HepG2 (cell line): Measurements from ENCODE around the gene MEPE. TPM values are rescaled to one million over a fixed set of nuclear protein-coding genes. Genes with fewer than 3 reads are reported as not detected.

Experiments
- ATAC-seq: fragments of 200-7000 bp; cut with Tn5 transposase; 3 replicates; pipeline ENCODE4 v1.9.1; 2020; ENCODE audit warnings: mild to moderate bottlenecking, moderate library complexity
- BruUV-seq: library from RNA; stranded (reverse); fragments of 400-500 nt; replicated peaks from 2 replicates; lab custom pipeline; 2021; lab: Mats Ljungman, UMichigan
- CTCF ChIA-PET: fragments of 300-600 bp; formaldehyde crosslinking; extraction: SDS; loops from one replicate; lab custom pipeline; 2021; ENCODE audit warnings: low total read pairs, inconsistent platforms, low intra/inter-chr PET ratio; lab: Yijun Ruan, JAX
- POLR2A ChIA-PET: fragments of 350-600 bp; sonication (Branson Sonifier 250); formaldehyde crosslinking; loops from one replicate; lab custom pipeline; 2020; ENCODE audit warnings: antibody characterized with exemption, inconsistent platforms; lab: Yijun Ruan, JAX
- DNase-seq: peaks from one replicate; pipeline ENCODE4 v3.0.0-alpha.2; 2015; ENCODE audit warnings: low spot score
- FAIRE-seq: peaks from 3 replicates; lab custom pipeline; 2011; peaks lifted over from hg19 to GRCh38; lab: Jason Lieb, UNC
- H2AFZ ChIP-seq: one replicate; pipeline ENCODE4 v1.6.1; 2011; ENCODE audit warnings: low read length, inconsistent platforms
- H3K27ac ChIP-seq: fragments of 300-600 bp; 3 replicates; pipeline ENCODE4 v1.8.0; 2011; ENCODE audit warnings: mixed run types, mild to moderate bottlenecking, mixed read lengths, low read length, inconsistent platforms; ENCODE audit not compliant: insufficient read depth; ENCODE audit errors: extremely low read length
- H3K27me3 ChIP-seq, 2 experiments: fragments of 200-600 bp in 1 of 2; 2 replicates in 1 of 2; 3 replicates in 1 of 2; pipeline versions ENCODE4 v1.6.0 to v1.8.0; 2011; ENCODE audit warnings: low read length in 2 of 2, mild to moderate bottlenecking in 2 of 2, moderate library complexity in 2 of 2, inconsistent platforms in 1 of 2; ENCODE audit not compliant: insufficient read depth in 2 of 2, control insufficient read depth in 1 of 2
- H3K36me3 ChIP-seq, 2 experiments: fragments of 200-600 bp in 1 of 2; replicated peaks in 1 of 2; 2 replicates in 1 of 2; 3 replicates in 1 of 2; pipeline versions ENCODE4 v1.5.1 to v1.8.0; 2011; ENCODE audit warnings: low read length in 2 of 2, inconsistent platforms in 1 of 2; ENCODE audit not compliant: insufficient read depth in 2 of 2, control insufficient read depth in 1 of 2
- H3K4me1 ChIP-seq: 2 replicates; pipeline ENCODE4 v1.5.1; 2012; ENCODE audit warnings: low read length, inconsistent platforms; ENCODE audit not compliant: insufficient read depth
- H3K4me2 ChIP-seq: 2 replicates; pipeline ENCODE4 v1.6.0; 2011; ENCODE audit warnings: low read depth, low read length, inconsistent platforms
- H3K4me3 ChIP-seq, 3 experiments: fragments of 200-600 bp in 1 of 3; sonication (generic), shearing (Covaris generic) in 1 of 3; replicated peaks in 1 of 3; 2 replicates each; pipeline ENCODE4 v1.5.1; 2011 to 2016; ENCODE audit warnings: low read length in 3 of 3, inconsistent platforms in 2 of 3, low read depth in 2 of 3, mild to moderate bottlenecking in 2 of 3, control low read depth in 1 of 3, mixed read lengths in 1 of 3; ENCODE audit not compliant: insufficient read depth in 1 of 3
- H3K79me2 ChIP-seq: one replicate; pipeline ENCODE4 v1.6.1; 2011; ENCODE audit warnings: low read length, inconsistent platforms; ENCODE audit not compliant: insufficient read depth
- H3K9ac ChIP-seq: 2 replicates; pipeline ENCODE4 v1.6.0; 2011; ENCODE audit warnings: mild to moderate bottlenecking, low read depth, low read length, inconsistent platforms; ENCODE audit not compliant: insufficient read depth
- H3K9me3 ChIP-seq: 2 replicates; pipeline ENCODE4 v1.5.1; 2012; ENCODE audit warnings: mild to moderate bottlenecking, low read length
- H4K20me1 ChIP-seq: 2 replicates; pipeline ENCODE4 v1.6.0; 2011; ENCODE audit warnings: inconsistent platforms, mild to moderate bottlenecking, low read length, moderate library complexity; ENCODE audit not compliant: insufficient read depth
- CHCHD3 ChIP-seq: sonication (generic); formaldehyde crosslinking; IDR thresholded peaks from 2 replicates; pipeline ENCODE4 v1.8.0; 2022; ENCODE audit warnings: mild to moderate bottlenecking, missing genetic modification reagents, moderate library complexity
- MAFF ChIP-seq: IDR thresholded peaks from 2 replicates; pipeline ENCODE4 v1.6.1; 2011; ENCODE audit warnings: low read depth, low read length, improper control_type of control experiment
- MAFK ChIP-seq, 2 experiments: IDR thresholded peaks in 1 of 2; conservative IDR thresholded peaks in 1 of 2; 2 replicates each; pipeline ENCODE4 v1.6.1; 2011; ENCODE audit warnings: improper control_type of control experiment in 2 of 2, low read length in 2 of 2
- MXD4 ChIP-seq: IDR thresholded peaks from 2 replicates; pipeline ENCODE4 v1.6.1; 2016; ENCODE audit warnings: mild to moderate bottlenecking, missing biosample characterization, missing genetic modification reagents
- NFE2L1 ChIP-seq: sonication (generic); formaldehyde crosslinking; IDR thresholded peaks from 2 replicates; pipeline ENCODE4 v1.4.0; 2020; ENCODE audit warnings: missing genetic modification reagents, mild to moderate bottlenecking, borderline replicate concordance
- PHB2 ChIP-seq: fragments of 450-650 bp; IDR thresholded peaks from 2 replicates; pipeline ENCODE4 v1.6.1; 2018; ENCODE audit not compliant: partially characterized antibody
- SP140L ChIP-seq: sonication (generic); formaldehyde crosslinking; IDR thresholded peaks from 2 replicates; pipeline ENCODE4 v1.4.0; 2020; ENCODE audit warnings: missing genetic modification reagents, borderline replicate concordance
- ZNF382 ChIP-seq: sonication (generic); formaldehyde crosslinking; IDR thresholded peaks from 2 replicates; pipeline ENCODE4 v1.5.0; 2020; ENCODE audit warnings: missing genetic modification reagents, mild to moderate bottlenecking, borderline replicate concordance
- ZNF616 ChIP-seq: sonication (generic); formaldehyde crosslinking; IDR thresholded peaks from 2 replicates; pipeline ENCODE4 v1.5.0; 2020; ENCODE audit warnings: low read depth, mild to moderate bottlenecking, missing genetic modification reagents
- in situ Hi-C: cut with HindIII; loops from 2 replicates; pipeline ENCODE4 v1.10.0; 2017; ENCODE audit warnings: low pct_unique_long_range_greater_than_20kb; ENCODE audit not compliant: extremely low pct_ligation_motif_present
- intact Hi-C: fragments of 100-400 bp; cut with micrococcal nuclease; formaldehyde crosslinking; loops from one replicate; pipeline ENCODE4 v1.10.0; 2022; ENCODE audit not compliant: unreplicated experiment
- polyA plus RNA-seq, 8 experiments: library from polyadenylated mRNA; depleted of rRNA in 3 of 8; stranded (reverse) in 7 of 8; unstranded in 1 of 8; fragments of >200 nt; fragmentation: Illumina TruSeq in 4 of 8; extraction: Trizol in 4 of 8; gene quantifications; 2 replicates each; pipeline versions ENCODE4 v1.2.1 to v1.2.3, GENCODE V29; 2011 to 2016; ENCODE audit warnings: low read depth in 4 of 8, missing spikeins in 1 of 8, mixed read lengths in 1 of 8; ENCODE audit not compliant: insufficient read depth in 1 of 8
- total RNA-seq, 5 experiments: library from RNA; depleted of rRNA; stranded (reverse); fragments of >200 nt; fragmentation: Illumina TruSeq; extraction: Trizol; gene quantifications; 2 replicates each; pipeline ENCODE4 v1.2.3, GENCODE V29; 2016; ENCODE audit warnings: low read depth in 1 of 5
- TF ChIP-seq, protein P1 (sequence below): sonication (generic); formaldehyde crosslinking; conservative IDR thresholded peaks from 2 replicates; pipeline ENCODE4 v1.4.0; 2020; ENCODE audit warnings: missing genetic modification reagents
- TF ChIP-seq, protein P2 (sequence below): sonication (generic); formaldehyde crosslinking; IDR thresholded peaks from 2 replicates; pipeline ENCODE4 v1.4.0; 2020; ENCODE audit warnings: missing genetic modification reagents
- TF ChIP-seq, protein P3 (sequence below), 2 experiments: sonication (generic) in 1 of 2; formaldehyde crosslinking in 1 of 2; IDR thresholded peaks; 2 replicates each; pipeline versions ENCODE4 v1.4.0 to v1.6.1; 2018 to 2020; ENCODE audit warnings: missing genetic modification reagents in 2 of 2, borderline replicate concordance in 1 of 2, low read depth in 1 of 2, mild to moderate bottlenecking in 1 of 2, missing biosample characterization in 1 of 2
- TF ChIP-seq, protein P4 (sequence below): sonication (generic); formaldehyde crosslinking; IDR thresholded peaks from 2 replicates; pipeline ENCODE4 v1.8.0; 2022; ENCODE audit warnings: missing genetic modification reagents, mild to moderate bottlenecking, borderline replicate concordance

MEPE gene
- total and polyA plus RNA-seq, 2 of the 13 experiments (the other 11 are each of a cell fraction or from before 2014, with no cell fraction given), result 0.04 TPM; not detected in 1

DNA sequence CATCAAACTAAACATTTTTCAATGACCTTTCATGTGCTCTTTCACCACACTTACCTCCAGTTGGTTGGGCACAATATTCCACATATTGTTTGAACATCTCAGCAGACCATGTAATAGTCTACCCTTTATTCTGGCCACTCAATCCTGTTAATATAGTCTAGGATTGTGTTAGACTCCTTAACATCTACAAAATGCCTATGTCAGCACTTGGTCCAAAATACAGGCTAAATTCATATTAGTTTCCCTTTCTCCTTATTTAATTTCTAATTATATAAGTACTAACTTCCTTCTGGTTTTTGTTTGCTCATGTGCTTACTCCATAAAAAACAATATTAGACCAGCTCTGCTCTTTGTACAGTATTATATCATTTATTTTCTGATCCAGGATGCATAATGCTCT is 21.1 kb downstream of the MEPE start:
- Histone ChIP-seq H3K4me1 (peaks cover 56% of the 10 kb centered on the region), H3K36me3 (no peaks in the 10 kb centered on the region), H4K20me1 (no peaks in the 10 kb centered on the region), H3K4me2 (no peak overlapping the region), H3K9ac (no peak overlapping the region), H3K4me3 (no peak overlapping the region), H3K79me2 (no peaks in the 10 kb centered on the region), H3K9me3 (no peaks in the 10 kb centered on the region), H3K27ac (no peak overlapping the region), H2AFZ (no peak overlapping the region), H3K27me3 (no peaks in the 10 kb centered on the region)
- FAIRE-seq, result no peak
- TF ChIP-seq MAFK (conservative IDR thresholded peaks at IDR 0.05 in 1 of 2, IDR thresholded peaks at IDR 0.05 in 1 of 2; ENCODE audit: low read length in 2 of 2) (peak; percentile 61 to 84), ZNF382 (CRISPR knock-in tag) (no peak), SP140L (CRISPR knock-in tag) (no peak), MAFF (peak; percentile 67), CHCHD3 (CRISPR knock-in tag) (no peak), PHB2 (no peak), NFE2L1 (no peak), MXD4 (no peak), ZNF616 (CRISPR knock-in tag) (no peak)
- TF ChIP-seq, protein P1, sequence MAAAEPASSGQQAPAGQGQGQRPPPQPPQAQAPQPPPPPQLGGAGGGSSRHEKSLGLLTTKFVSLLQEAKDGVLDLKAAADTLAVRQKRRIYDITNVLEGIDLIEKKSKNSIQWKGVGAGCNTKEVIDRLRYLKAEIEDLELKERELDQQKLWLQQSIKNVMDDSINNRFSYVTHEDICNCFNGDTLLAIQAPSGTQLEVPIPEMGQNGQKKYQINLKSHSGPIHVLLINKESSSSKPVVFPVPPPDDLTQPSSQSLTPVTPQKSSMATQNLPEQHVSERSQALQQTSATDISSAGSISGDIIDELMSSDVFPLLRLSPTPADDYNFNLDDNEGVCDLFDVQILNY (CRISPR knock-in tag), result no peak
- TF ChIP-seq, protein P2, sequence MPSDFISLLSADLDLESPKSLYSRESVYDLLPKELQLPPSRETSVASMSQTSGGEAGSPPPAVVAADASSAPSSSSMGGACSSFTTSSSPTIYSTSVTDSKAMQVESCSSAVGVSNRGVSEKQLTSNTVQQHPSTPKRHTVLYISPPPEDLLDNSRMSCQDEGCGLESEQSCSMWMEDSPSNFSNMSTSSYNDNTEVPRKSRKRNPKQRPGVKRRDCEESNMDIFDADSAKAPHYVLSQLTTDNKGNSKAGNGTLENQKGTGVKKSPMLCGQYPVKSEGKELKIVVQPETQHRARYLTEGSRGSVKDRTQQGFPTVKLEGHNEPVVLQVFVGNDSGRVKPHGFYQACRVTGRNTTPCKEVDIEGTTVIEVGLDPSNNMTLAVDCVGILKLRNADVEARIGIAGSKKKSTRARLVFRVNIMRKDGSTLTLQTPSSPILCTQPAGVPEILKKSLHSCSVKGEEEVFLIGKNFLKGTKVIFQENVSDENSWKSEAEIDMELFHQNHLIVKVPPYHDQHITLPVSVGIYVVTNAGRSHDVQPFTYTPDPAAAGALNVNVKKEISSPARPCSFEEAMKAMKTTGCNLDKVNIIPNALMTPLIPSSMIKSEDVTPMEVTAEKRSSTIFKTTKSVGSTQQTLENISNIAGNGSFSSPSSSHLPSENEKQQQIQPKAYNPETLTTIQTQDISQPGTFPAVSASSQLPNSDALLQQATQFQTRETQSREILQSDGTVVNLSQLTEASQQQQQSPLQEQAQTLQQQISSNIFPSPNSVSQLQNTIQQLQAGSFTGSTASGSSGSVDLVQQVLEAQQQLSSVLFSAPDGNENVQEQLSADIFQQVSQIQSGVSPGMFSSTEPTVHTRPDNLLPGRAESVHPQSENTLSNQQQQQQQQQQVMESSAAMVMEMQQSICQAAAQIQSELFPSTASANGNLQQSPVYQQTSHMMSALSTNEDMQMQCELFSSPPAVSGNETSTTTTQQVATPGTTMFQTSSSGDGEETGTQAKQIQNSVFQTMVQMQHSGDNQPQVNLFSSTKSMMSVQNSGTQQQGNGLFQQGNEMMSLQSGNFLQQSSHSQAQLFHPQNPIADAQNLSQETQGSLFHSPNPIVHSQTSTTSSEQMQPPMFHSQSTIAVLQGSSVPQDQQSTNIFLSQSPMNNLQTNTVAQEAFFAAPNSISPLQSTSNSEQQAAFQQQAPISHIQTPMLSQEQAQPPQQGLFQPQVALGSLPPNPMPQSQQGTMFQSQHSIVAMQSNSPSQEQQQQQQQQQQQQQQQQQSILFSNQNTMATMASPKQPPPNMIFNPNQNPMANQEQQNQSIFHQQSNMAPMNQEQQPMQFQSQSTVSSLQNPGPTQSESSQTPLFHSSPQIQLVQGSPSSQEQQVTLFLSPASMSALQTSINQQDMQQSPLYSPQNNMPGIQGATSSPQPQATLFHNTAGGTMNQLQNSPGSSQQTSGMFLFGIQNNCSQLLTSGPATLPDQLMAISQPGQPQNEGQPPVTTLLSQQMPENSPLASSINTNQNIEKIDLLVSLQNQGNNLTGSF, result no peak
- TF ChIP-seq, protein P3, sequence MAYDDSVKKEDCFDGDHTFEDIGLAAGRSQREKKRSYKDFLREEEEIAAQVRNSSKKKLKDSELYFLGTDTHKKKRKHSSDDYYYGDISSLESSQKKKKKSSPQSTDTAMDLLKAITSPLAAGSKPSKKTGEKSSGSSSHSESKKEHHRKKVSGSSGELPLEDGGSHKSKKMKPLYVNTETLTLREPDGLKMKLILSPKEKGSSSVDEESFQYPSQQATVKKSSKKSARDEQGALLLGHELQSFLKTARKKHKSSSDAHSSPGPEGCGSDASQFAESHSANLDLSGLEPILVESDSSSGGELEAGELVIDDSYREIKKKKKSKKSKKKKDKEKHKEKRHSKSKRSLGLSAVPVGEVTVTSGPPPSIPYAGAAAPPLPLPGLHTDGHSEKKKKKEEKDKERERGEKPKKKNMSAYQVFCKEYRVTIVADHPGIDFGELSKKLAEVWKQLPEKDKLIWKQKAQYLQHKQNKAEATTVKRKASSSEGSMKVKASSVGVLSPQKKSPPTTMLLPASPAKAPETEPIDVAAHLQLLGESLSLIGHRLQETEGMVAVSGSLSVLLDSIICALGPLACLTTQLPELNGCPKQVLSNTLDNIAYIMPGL (CRISPR knock-in tag; IDR thresholded peaks at IDR 0.05; ENCODE audit: borderline replicate concordance in 1 of 2, low read depth in 1 of 2), result no peak
- TF ChIP-seq, protein P4, sequence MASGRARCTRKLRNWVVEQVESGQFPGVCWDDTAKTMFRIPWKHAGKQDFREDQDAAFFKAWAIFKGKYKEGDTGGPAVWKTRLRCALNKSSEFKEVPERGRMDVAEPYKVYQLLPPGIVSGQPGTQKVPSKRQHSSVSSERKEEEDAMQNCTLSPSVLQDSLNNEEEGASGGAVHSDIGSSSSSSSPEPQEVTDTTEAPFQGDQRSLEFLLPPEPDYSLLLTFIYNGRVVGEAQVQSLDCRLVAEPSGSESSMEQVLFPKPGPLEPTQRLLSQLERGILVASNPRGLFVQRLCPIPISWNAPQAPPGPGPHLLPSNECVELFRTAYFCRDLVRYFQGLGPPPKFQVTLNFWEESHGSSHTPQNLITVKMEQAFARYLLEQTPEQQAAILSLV (CRISPR knock-in tag), result no peak
- ChIA-PET POLR2A (interaction anchor here (1.1 to 1.4 kb wide), 2 partner anchors 9 to 120 kb away, joined by 3 to 4 read pairs; no protein-coding TSS in a partner anchor), CTCF (interaction anchor here (1.3 to 3.0 kb wide), 3 partner anchors 22 to 132 kb away, joined by 3 to 67 read pairs (median 18); partner anchors contain the start of gene SPP1)
- no TSS peak for BruUV-seq
- in situ Hi-C loops (loop anchor here (10.0 kb wide), 1 partner anchor 361 kb away; no protein-coding TSS in a partner anchor), intact Hi-C loops (loop anchor here (1.0 to 10.0 kb wide), 5 partner anchors 119 to 661 kb away; no protein-coding TSS in a partner anchor)
- DNase-seq, result no peak
- no peak for ATAC-seq
